OCI-LY1 (cell line): ENCODE data around the gene IMPG2.

Experiments
- H2AFZ ChIP-seq: fragments of 200-600 bp; sonication (generic), shearing (Covaris generic); 2 replicates; pipeline ENCODE4 v1.6.0; 2014; ENCODE audit warnings: antibody characterized with exemption, mild to moderate bottlenecking, low read length
- H3F3A ChIP-seq: fragments of 200-600 bp; sonication (generic), shearing (Covaris generic); 2 replicates; pipeline ENCODE4 v1.6.0; 2014; ENCODE audit warnings: mild to moderate bottlenecking, antibody characterized with exemption, low read length, moderate library complexity; ENCODE audit not compliant: insufficient read depth
- H3K27ac ChIP-seq: fragments of 200-600 bp; sonication (generic); 2 replicates; pipeline ENCODE4 v1.5.1; 2014; ENCODE audit warnings: low read length, mixed run types, mild to moderate bottlenecking, low read depth; ENCODE audit not compliant: poor library complexity, severe bottlenecking
- H3K27me3 ChIP-seq: fragments of 200-600 bp; sonication (generic); 2 replicates; pipeline ENCODE4 v1.6.0; 2014; ENCODE audit warnings: antibody characterized with exemption, mild to moderate bottlenecking, low read length, moderate library complexity; ENCODE audit not compliant: insufficient read depth
- H3K36me3 ChIP-seq: fragments of 200-600 bp; sonication (generic); 2 replicates; pipeline ENCODE4 v1.6.1; 2014; ENCODE audit warnings: mild to moderate bottlenecking, antibody characterized with exemption, low read length, moderate library complexity, mixed read lengths; ENCODE audit not compliant: insufficient read depth
- H3K4me1 ChIP-seq: fragments of 200-600 bp; sonication (generic); 2 replicates; pipeline ENCODE4 v1.5.1; 2014; ENCODE audit warnings: mild to moderate bottlenecking, low read length, moderate library complexity; ENCODE audit not compliant: insufficient read depth, severe bottlenecking
- H3K4me2 ChIP-seq: fragments of 200-600 bp; sonication (generic), shearing (Covaris generic); 2 replicates; pipeline ENCODE4 v1.6.1; 2014; ENCODE audit warnings: low read length
- H3K4me3 ChIP-seq: fragments of 200-600 bp; sonication (generic); 2 replicates; pipeline ENCODE4 v1.5.1; 2014; ENCODE audit warnings: low read length, low read depth, mild to moderate bottlenecking, mixed read lengths; ENCODE audit not compliant: poor library complexity, severe bottlenecking
- H3K79me2 ChIP-seq: fragments of 200-600 bp; shearing (Covaris generic); 2 replicates; pipeline ENCODE4 v1.6.1; 2016; ENCODE audit warnings: mixed run types, low read length, mixed read lengths; ENCODE audit not compliant: insufficient read depth
- H3K9ac ChIP-seq: fragments of 200-600 bp; sonication (generic), shearing (Covaris generic); 2 replicates; pipeline ENCODE4 v1.6.1; 2014; ENCODE audit warnings: mild to moderate bottlenecking, low read length, mixed read lengths
- H3K9me2 ChIP-seq: fragments of 200-600 bp; sonication (generic), shearing (Covaris generic); 2 replicates; pipeline ENCODE4 v1.6.1; 2014; ENCODE audit warnings: low read depth, mild to moderate bottlenecking, low read length, mixed read lengths
- H3K9me3 ChIP-seq: fragments of 200-600 bp; shearing (Covaris generic); 2 replicates; pipeline ENCODE4 v1.6.1; 2014; ENCODE audit warnings: low read length, mixed read lengths
- H4K20me1 ChIP-seq: fragments of 200-600 bp; sonication (generic), shearing (Covaris generic); 2 replicates; pipeline ENCODE4 v1.6.0; 2016; ENCODE audit warnings: mild to moderate bottlenecking, low read length; ENCODE audit not compliant: insufficient read depth
- CTCF ChIP-seq: fragments of 200-600 bp; sonication (generic), shearing (Covaris generic); IDR thresholded peaks from 2 replicates; pipeline ENCODE4 v1.5.1; 2017; ENCODE audit warnings: mild to moderate bottlenecking, antibody characterized with exemption, low read length, moderate library complexity, mixed read lengths
- EZH2 ChIP-seq: fragments of 200-600 bp; sonication (generic), shearing (Covaris generic); IDR thresholded peaks from 2 replicates; pipeline ENCODE4 v1.8.0; 2017; ENCODE audit warnings: borderline replicate concordance, mixed run types, mild to moderate bottlenecking, antibody characterized with exemption, low read length, moderate library complexity, mixed read lengths

IMPG2 gene

DNA sequence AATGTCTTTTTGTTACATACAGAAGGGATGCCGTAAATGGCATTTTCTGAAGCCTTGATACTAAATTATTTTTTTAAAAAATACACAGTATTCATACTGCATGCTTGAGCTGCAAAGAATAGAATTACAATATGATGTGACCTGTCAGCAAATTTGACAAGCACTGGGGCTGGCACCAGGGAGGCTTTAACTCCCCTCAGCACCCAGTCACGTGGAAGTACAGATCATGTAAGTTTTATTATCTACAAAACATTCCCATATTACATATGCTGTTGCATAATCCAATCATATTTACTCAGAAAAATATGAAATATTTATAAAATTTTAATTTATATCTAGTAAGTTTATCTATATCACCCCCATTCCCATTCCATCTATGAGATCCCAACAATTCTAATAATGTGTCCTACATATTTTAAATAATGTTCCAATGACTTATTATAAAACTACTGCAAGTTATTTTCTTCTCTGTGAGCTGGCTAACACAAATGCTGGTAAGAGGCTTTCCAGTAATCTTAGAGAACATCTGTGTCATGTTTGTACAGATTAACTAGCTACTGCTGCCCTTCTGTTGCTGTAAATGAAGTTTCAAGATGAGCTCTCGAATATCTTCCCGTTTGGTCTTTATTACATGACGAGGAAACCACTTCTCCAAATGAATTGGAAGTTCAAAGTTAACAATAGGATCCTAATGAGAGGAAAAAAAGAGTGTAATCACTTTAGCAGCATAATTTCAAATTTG is 5.2 kb upstream of the IMPG2 start:
- H3F3A ChIP-seq = no peaks in the 10 kb centered on the region
- no peak for TF ChIP-seq EZH2
- H3K4me2 ChIP-seq = no peak overlapping the region
- H3K9ac ChIP-seq = no peak overlapping the region
- no peaks in the 10 kb centered on the region for H3K79me2 ChIP-seq
- no peaks in the 10 kb centered on the region for H3K27me3 ChIP-seq
- no peaks in the 10 kb centered on the region for H4K20me1 ChIP-seq
- no peaks in the 10 kb centered on the region for H3K9me2 ChIP-seq
- H3K4me1 ChIP-seq = no peaks in the 10 kb centered on the region
- H3K4me3 ChIP-seq = no peak overlapping the region
- H3K36me3 ChIP-seq = peaks cover 9% of the 10 kb centered on the region; the same call in 1 of the 2 replicates
- no peak overlapping the region for H2AFZ ChIP-seq
- H3K27ac ChIP-seq = no peak overlapping the region
- H3K9me3 ChIP-seq = no peaks in the 10 kb centered on the region

GRCh38 chr3:101319531-101319930 is 844 bp downstream of the IMPG2 start:
- no peak overlapping the region for H3K27ac ChIP-seq
- no peak for TF ChIP-seq CTCF
- no peak for TF ChIP-seq EZH2
- H3K9me3 ChIP-seq = no peaks in the 10 kb centered on the region
- H3F3A ChIP-seq = no peaks in the 10 kb centered on the region
- no peaks in the 10 kb centered on the region for H3K4me1 ChIP-seq
- no peaks in the 10 kb centered on the region for H3K27me3 ChIP-seq
- no peak overlapping the region for H2AFZ ChIP-seq
- no peak overlapping the region for H3K4me2 ChIP-seq
- H3K79me2 ChIP-seq = no peaks in the 10 kb centered on the region
- no peak overlapping the region for H3K9ac ChIP-seq
- no peaks in the 10 kb centered on the region for H3K36me3 ChIP-seq
- H4K20me1 ChIP-seq = no peaks in the 10 kb centered on the region
- no peak overlapping the region for H3K4me3 ChIP-seq
- no peaks in the 10 kb centered on the region for H3K9me2 ChIP-seq

DNA sequence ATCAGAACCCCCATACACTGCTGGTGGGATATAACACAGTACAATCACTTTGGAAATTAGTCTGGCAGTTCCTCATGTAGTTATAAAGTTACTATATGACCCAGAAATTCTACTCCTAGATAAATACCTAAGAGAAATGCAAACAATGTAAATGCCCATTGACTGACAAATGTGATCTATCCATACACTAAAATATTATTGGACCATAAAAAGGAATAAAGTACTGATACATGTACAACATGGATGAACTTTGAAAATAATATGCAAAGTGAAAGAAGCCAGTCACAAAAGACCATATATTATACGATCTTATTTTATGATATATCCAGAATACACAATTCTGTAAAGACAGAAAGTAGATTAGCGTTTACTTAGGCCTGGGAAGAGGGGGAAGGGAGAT is 7.8 kb downstream of the IMPG2 start:
- Histone ChIP-seq H3K4me1 (no peaks in the 10 kb centered on the region), H3K9ac (no peak overlapping the region), H3K79me2 (no peaks in the 10 kb centered on the region), H3K27ac (no peak overlapping the region), H4K20me1 (no peaks in the 10 kb centered on the region), H3K36me3 (no peaks in the 10 kb centered on the region), H3F3A (no peaks in the 10 kb centered on the region), H3K4me3 (no peak overlapping the region), H3K9me2 (no peaks in the 10 kb centered on the region), H2AFZ (no peak overlapping the region), H3K4me2 (no peak overlapping the region), H3K9me3 (peaks cover 9% of the 10 kb centered on the region), H3K27me3 (no peaks in the 10 kb centered on the region)
- TF ChIP-seq EZH2 = no peak
- no peak for TF ChIP-seq CTCF

DNA sequence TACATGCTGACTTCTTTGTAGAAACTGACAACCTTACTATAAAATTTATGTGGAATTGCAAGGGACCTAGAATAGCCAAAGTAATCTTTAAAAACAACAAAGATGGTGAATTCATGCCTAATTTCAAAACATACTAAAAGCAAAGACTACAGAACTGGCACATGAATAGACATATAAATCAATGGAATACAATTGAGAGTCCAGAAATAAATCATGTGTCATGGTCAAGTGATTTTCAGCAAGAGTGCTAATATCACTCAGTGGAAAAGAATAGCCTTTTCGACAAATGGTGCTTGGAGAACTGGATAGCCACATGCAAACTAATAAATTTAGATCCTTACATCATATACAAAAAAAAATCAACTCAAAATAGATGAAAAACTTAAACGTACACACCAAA is 8.7 kb downstream of the IMPG2 start:
- Histone ChIP-seq H3F3A (no peaks in the 10 kb centered on the region), H3K27ac (no peak overlapping the region), H3K36me3 (no peaks in the 10 kb centered on the region), H2AFZ (no peak overlapping the region), H3K79me2 (no peaks in the 10 kb centered on the region), H3K4me3 (no peak overlapping the region), H3K9me3 (peaks cover 9% of the 10 kb centered on the region), H3K9me2 (no peaks in the 10 kb centered on the region), H3K4me2 (no peak overlapping the region), H3K4me1 (no peaks in the 10 kb centered on the region), H4K20me1 (no peaks in the 10 kb centered on the region), H3K9ac (no peak overlapping the region), H3K27me3 (no peaks in the 10 kb centered on the region)
- no peak for TF ChIP-seq EZH2
- TF ChIP-seq CTCF = no peak
